EL (cell line): Measurements from ENCODE around the gene DNAH3.
"Not testable (repeated sequence)": the region's sequence is repeated elsewhere in the genome, so short reads cannot be mapped to it uniquely, and the experiment has no call there.

Experiments used
- DNase-seq: peaks from one replicate; pipeline ENCODE4 v3.0.0-alpha.2; 2016

Gene DNAH3

DNA sequence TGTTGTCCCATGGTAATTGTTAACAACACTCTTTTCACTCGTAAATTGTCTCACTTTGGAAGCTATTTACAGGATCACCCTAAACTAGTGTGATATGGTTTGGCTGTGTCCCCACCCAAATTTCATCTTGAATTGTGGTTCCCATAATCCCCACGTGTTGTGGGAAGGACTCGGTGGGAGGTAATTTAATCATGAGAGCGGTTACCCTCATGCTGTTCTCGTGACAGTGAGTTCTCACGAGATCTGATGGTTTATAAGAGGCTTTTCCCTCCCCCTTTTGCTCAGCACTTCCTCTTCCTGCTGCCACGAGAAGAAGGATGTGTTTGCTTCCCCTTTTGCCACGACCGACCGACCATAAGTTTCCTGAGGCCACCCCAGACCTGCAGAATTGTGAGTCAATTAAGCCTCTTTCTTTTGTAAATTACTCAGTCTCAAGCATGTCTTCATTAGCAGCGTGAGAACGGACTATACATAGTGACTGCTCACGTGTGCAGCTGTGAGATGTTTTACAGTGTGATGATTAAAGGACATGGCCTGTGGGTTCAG is 34.4 kb downstream of the DNAH3 start:
- no peak for DNase-seq

DNA sequence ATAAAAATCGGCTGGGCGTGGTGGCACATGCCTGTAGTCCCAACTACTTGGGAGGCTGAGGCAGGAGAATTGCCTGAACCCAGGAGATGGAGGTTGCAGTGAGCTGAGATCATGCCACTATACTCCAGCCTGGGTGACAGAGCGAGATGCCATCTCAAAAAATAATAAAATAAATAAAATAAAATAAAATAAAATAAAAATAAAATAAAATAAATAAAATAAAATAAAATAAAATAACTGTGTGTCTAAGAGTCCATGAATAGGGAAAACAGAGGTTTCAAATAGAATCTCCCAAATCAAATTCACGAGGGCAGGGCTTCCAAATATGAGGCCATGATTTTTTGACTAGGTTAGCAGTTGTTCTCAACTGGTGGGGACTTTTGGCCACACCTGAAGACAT is 35.1 kb downstream of the DNAH3 start:
- DNase-seq: not testable (repeated sequence)

DNA sequence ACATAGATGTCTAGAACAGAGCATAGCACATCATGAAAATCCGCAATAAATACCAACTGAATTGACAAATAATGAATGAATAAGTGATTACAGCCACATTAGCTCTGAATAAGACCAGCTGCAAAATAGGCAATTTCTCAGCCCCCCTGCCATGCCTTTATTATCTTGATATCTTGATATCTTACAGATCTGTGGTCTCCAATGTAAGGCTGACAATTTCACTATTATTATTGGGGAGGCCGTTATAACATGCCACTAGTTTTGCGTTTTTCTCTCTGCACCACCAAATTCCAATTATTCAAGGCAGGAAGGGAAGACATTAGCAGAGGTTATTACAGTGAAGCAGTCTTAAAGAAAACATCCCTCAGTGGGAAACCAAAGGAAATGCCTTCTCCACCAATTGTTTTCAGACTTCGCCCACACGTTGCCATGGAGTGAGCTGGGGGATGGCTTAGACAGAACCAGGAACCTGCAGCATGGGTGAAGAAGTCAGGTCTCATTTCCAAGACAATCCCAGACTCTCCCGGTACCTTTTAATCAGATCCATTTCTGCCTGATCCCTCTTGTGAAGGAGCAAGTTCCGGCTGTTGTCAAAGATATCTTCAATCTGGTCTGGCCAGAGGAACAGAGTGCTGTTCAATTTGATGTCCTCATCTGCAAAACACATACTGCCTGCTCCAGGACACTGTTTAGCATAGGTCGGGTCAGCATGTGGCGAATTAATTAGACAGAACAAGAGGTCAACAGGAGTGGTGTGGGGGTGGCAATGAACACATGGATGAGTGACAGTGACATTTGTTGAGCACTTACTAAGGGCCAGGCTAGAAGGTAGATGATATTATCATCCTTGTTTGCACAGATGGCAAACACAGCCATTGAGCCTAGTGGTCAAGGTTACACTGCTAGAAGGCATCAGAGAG is 46.4 kb downstream of the DNAH3 start:
- peak; percentile 52 for DNase-seq

DNA sequence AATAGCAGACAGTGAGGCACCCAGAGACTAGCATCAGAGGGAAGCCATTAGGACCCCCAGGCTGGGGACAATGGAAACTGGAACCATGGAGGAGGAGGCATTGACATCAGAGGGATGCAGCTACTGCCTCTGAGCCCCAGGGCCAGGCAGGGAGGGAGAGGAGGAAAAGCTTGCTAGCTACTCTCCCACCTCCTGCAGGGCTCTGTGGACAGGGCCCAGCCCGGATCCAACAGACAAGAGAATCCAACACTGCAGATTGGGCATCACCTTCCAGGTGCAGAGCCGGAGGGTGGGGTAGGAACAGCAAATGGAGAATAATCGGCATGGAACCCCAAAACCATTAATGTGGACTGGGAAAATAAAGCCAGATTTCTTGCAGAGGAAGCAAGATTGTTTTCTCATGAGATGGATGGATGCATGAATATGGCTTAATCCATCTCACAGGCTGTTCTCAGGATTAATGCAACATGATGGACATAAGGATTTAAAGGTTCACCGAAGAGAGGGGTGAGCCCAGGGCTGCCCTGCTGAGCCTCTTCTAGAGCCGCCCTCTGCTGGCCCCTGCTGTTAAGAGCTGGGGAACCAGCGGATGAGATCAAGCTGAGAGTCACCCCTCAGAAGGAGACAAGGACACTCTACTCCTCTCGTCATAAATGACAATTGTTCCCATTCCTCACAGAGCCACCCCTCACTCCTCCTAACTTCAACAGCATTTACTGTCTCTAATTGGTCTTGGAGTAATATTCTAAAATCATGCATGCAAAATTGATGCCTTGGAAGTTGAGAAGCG is 48.8 kb downstream of the DNAH3 start:
- DNase-seq: peak; percentile 7

DNA sequence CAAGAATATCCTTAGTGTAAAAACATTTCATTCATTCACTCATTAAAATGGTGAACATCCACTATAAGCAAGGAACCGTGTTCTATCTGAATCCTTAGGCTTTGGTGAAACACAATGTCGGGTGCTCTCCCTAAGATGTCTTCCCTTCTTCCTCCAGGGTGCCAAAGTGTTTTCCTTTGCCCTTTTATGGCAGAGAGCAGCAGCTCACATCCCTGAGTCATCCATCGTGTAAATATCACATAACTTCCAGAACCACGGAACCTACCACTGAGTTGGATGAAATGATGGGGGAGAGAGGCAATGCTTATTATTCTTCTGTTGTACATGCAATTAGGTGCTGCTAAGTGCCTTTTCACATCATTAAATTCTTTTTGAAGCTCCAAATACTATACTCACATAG is 50.2 kb downstream of the DNAH3 start:
- peak; percentile 81 for DNase-seq

DNA sequence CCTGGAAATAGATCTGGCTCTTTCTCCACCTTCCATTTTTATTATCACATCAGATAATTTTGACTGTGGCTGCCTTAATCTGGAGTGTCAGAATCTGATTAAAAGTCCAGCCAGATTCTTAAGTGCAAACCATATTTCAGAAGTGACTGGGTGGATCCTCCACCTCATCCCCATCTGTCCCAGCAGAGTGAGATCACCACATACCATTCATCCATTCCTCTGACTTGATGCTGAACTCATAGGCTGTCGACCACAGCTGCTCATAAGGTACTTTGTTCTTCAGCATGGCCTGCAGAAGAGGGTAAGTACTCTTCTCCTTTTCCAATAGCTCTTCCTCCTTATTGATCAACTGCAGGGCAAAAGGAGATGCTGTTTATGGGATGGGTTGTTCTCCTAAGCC is 53.5 kb downstream of the DNAH3 start:
- peak; percentile 73 for DNase-seq

DNA sequence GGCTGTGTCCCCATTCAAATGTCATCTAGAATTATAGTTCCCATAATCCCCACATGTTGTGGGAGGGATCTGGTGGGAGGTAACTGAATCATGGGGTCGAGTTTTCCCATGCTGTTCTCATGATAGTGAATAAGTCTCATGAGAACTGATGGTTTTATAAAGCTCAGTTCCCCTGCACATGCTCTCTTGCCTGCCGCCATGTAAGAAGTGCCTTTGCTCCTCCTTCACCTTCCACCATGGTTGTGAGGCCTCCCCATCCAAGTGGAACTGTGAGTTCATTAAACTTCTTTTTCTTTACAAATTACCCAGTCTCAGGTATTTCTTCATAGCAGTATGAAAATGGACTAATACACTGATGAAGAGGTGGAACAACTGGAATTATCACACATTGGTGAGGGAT is 55.9 kb downstream of the DNAH3 start:
- not testable (repeated sequence) for DNase-seq

DNA sequence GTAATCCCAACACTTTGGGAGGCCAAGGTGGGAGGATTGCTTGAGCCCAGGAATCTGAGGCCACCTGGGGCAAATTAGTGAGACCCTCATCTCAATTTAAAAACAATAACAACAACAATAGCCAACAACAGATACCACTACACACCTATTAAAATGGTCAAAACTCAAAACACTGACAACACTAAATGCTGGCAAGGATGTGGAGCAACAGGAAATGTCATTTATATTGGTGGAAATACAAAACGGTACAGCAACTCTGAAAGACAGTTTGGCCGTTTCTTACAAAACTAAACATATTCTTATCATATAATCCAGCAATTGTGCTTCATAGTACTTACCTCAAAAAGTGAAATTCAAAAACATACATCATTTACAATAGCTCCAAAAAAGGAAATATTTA is 57.7 kb downstream of the DNAH3 start:
- DNase-seq: no peak

DNA sequence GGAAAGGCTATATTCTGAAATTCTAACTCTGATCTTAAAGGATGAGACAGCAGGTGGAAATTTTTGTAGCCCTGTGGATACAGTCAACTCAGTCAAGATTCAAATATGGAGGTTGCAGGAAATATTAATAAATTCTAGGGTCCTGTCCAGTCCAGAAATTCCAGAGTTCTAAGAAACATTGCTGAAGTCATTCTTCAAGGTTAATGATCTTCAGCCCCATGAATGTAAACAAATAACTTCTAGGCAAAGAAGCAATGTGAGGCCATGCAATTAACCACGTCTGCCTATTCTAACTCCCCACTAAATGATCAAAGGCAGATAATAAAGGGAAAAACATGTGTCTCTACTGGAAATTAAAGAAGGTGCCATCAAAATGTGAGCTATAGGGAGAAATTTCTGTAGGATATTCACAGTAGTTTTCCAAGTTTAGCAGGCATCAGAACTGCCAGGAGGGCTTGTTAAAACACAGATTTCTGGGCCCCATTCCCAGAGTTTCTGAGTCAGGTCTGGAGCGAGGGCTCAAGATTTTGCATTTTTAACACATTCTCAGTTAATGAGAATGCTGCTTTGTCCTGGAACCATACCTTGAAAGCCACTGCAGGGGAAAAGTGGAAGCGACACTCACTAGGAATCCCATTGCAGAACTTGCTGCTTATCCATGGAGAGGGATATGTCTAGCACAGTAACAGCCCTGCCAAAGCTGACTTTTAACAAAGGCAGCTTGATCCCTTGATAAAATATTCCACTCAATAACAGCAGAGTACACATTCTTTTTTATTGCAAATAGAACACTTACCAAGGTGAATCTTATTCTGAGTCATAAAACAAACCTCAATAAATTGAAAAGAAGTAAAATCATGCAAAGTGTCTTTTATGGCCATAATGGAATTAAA is 61.8 kb downstream of the DNAH3 start:
- DNase-seq: peak; percentile 58

DNA sequence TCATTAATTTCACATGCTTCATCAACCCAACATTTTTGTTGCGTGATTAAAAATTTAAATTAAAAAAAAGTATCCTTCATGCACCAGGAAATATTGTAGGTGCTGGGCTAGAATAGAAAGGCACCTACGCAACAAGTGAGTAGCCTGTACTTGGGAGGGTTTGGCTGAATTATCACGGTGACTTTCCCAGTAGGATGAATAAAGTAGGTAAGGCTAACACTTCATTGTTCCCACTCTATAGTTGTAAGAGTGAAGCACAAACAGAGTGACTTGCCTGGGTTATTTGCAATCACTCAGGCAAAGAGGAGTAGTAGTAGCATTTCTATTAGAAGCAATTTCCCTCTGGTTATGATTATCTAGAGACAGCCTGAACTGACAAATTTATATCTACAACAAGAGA is 62.5 kb downstream of the DNAH3 start:
- no peak for DNase-seq

DNA sequence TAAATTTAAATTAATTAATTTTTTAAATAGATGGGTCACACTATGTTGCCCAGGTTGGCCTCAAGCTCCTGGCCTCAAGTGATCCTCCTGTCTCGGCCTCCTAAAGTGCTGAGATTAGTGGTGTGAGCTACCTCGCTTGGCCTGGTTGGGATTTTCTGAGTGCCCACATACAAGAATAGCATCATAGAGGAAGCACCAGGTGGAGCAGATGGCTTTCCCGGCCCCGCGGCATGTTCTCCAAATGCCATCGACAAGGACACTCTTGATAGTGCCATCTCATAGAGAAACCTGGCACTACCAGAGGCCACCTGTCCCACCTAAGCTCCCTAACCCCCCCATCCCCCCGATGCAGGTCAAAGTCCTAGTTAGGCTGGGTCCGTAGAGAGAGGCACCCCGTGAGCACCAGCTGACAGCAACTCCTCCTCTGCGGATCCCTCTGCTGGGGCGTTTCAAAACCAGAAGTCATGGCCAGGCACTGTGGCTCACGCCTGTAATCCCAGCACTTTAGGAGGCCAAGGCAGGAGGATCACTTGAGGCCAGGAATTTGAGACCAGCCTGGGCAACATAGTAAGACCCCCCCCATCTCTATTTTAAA is 65.9 kb downstream of the DNAH3 start:
- DNase-seq: no peak

DNA sequence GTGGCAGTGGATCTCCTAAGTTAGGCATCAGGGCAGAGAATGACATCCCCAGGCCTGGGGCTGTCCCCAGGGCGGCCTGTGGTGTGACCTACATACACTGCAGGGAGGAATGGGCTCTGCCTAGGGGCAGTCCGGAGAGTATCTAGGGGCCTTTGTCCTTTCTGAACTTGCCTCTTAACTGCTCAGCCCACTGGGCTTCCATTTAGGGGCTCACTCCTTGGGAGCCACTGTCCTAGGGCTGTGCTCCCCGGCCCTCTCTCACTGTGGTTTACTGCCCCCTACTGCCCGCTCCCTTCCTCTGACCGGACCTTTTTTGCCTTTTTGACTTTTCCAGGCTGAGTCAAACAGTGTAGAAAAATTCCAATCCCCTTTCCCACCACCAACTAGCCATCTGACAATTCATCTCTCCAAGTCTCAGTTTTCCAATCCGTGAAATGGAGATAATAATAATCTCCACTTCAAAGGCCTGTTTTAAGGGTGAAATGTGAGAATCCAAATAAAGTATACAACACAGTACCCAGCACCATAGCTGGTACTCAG is 66.8 kb downstream of the DNAH3 start:
- peak; percentile 63 for DNase-seq

DNA sequence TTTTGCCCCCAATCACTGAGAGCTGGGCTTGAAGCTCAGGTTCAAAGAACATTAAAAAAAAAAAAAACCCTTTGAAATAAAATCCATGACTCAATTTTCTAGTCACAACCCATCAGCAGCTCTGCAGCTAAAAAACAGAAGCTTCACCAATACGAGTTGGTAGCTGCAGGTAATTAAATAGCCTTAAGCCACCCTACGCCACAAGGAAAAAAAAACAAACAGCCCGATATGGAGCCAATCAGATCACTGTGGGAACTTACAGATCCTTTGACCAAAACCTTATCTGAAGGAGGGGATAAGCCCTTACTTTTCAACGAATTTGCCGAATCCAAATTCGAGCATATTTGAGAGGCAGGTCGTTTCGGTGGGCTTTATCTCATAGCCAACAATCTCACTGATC is 69.3 kb downstream of the DNAH3 start:
- DNase-seq: no peak

DNA sequence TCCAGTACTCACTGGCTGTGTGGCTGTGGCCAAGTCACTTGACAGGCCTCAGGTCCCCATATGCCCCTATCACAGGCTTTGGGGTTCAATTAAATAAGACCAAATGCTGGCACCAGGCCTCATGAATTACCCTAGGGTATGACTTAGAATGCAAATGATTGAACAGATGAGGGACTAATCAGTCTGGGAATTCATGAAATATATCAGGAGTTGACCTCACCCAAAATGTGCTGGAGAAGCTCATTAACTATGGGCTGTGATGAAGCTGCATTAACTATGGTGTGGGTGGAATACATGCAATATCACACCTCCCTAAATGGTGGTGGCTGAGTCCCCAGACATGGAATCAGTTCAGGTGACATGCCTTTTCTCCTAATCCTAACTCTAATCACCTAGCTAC is 72.1 kb downstream of the DNAH3 start:
- no peak for DNase-seq

DNA sequence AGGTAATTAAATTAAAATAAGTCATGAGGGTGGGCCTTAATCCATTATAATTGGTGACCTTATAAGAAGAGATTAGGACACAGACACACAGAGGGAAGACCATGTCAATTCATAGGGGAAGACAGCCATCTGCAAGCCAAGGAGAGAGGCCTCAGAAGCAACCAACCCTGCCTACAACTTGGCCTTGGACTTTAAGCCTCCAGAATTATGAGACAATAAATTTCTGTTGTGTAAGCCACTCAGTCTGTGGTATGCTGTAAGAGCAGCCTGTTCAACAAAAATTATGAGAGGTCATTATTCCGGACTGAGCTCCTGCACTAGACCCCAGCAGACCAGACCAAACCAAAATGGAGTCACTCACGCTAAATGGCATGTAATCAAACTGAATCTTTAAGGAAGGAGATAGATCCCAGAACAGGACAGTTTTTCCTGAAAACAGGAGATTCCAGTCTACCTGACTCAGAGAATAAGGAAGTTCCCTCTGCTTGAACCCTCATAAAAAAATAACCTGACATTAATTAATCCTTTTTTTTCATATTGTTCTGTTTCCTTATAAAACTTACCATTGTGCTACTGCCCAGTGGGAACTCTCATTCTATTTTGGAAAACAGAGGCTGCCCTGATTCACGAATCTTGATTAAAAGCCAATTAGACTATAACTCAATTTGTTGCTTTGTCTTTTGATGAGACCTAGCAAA is 74.3 kb downstream of the DNAH3 start:
- no peak for DNase-seq

DNA sequence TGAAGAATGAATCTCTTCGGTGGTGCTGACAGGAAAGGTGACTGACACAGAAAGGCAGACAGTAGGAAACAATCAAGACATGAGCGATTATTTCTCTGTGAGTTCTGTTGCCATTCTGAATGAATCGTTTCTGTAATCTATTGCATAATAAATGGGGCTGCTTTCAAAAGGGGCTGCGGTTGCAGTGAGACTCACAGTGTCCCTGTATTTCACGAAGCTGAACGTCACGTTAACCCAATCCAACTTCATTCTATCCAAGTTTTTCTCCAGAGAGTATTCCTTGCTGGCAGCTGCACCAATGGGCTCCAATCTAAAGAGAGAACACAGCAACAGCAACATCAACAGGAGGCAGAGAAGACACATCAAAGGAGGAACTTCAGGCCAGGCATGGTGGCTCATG is 75.4 kb downstream of the DNAH3 start:
- DNase-seq: no peak

DNA sequence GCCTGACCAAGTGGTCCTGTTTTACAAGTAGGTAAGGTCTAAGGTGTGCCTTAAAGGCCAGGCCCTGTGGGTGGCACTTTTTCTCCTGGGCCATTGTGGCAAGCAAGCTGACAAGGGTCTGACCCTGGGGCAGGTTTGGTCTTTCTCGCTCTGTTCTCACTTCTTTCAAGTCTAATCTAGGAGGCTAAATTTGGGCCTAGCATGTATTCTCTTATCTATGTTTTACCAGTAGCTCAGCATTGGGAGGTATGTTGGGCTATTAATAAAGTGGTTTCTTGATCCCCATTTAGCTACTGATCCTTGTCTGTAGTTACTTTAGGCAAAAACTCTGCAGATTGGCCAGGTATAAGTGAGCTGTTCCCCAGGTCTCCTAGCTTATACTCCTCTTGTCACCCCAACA is 77.7 kb downstream of the DNAH3 start:
- DNase-seq: no peak

DNA sequence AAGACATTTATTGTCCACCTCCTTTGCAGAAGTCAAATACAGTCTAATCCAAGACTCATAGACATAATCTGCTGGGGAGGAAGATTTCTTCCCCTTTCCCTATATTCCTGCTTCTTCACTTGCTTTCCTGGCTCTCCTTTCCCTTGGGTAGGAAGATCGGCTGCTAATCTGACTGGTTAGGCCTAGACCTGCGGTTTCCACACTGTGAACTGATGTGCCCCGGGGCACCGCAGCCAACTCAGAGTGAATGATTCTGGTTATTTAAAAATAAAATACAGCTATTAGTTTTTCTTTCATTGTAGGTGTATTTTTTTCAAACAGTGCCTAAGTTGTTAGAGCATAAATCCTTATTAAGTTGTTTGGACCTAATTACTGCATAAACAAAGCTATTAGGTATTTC is 78.9 kb downstream of the DNAH3 start:
- DNase-seq: no peak

DNA sequence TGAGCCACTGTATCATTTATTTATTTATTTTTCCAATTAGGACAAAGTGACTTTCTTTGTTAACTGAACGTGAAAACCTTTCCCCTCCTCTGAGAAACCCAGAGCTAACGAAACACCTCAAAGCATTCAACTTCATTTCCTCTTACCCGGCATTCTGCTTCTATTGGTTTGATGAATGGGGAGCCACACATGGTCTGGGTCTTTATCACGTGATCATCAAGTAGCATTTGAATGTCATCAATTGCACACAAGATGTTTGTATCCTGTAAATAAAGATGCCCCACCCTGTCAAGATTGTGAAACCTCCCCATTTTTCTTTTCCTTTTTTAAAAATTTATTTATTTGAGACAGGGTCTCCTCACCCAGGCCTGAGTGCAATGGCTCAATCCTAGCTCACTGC is 80.1 kb downstream of the DNAH3 start:
- no peak for DNase-seq

DNA sequence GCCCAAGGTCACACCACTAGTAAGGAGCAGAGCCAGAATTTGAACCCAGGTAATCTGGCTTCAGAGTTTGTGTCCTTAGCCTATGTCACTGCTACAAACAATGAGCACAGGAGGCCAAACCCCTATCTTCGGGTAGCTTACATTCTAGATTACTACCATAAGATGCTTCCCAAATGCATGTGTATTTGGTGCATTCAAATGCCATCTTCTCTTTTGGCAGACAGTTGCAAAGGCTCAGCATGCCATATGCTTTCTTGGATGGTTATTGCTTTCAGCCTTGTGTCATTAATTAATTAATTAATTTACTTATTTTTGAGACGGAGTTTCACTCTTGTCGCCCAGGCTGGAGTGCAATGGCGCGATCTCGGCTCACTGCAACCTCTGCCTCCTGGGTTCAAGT is 80.7 kb downstream of the DNAH3 start:
- DNase-seq: no peak

DNA sequence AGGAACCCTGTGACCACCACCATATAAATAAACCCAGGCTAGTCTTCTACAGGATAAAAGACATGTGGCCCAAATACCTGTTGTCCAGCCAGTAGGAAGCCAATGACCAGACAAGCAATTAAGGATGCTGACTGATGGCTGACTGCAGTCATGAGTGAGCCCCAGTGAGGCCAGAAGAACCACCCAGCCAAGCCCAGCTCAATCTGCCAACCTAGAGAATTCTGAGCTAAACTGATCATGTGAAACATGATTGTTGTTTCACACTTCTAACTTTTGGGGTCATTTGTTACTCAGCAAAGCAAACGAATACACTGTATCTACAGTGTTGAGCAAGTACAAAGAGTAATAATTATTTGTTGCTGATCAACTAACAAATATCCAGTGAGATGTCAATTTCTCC is 86.4 kb downstream of the DNAH3 start:
- no peak for DNase-seq
